Measurements from ENCODE around the gene NDUFS4.
A peak's percentile ranks its signal among the peaks of the same experiment; 100 is the strongest.
"Not testable (repeated sequence)": the region's sequence is repeated elsewhere in the genome, so short reads cannot be mapped to it uniquely, and the experiment has no call there.

NDUFS4 gene

GRCh38 chr5:53560506-53561191 is at the start of gene NDUFS4:
NDUFS4 (plus strand) TSS chr5:53560639; CDS start chr5:53560663, 24 bp downstream.
- peak within 1 kb of the TSS; percentile 92 to 94 for H3K4me3 ChIP-seq (ENCODE audit: low read depth in 1 of 2, low read length in 2 of 2)
- H3K9ac ChIP-seq (ENCODE audit: low read depth in 1 of 2, low read length in 2 of 2), result peak within 1 kb of the TSS; percentile 85 to 94
- H3K4me1 ChIP-seq (ENCODE audit: control insufficient read depth in 1 of 2, insufficient read depth in 2 of 2, low read length in 2 of 2), result peaks cover 0 to 20% of the 10 kb centered on the region in 2 donors
- H3K36me3 ChIP-seq (ENCODE audit: control insufficient read depth in 1 of 2, insufficient read depth in 2 of 2, low read length in 2 of 2), result no peaks in the 10 kb centered on the region
- peak within 1 kb of the TSS; percentile 78 for H3K27ac ChIP-seq (ENCODE audit: low read depth, low read length)
- peaks cover 0 to 2% of the 10 kb centered on the region in 2 donors for H3K27me3 ChIP-seq (ENCODE audit: control insufficient read depth in 1 of 2, insufficient read depth in 2 of 2, low read length in 2 of 2)
- H3K9me3 ChIP-seq (ENCODE audit: control insufficient read depth in 1 of 2, low read length in 2 of 2), result peaks cover 4 to 5% of the 10 kb centered on the region in 2 donors

GRCh38 chr5:53512539-53512938 is 47.9 kb upstream of the NDUFS4 start:
- H3K9ac ChIP-seq (ENCODE audit: low read depth in 1 of 2, low read length in 2 of 2), result no peak overlapping the region
- no peaks in the 10 kb centered on the region for H3K4me1 ChIP-seq (ENCODE audit: control insufficient read depth in 1 of 2, insufficient read depth in 2 of 2, low read length in 2 of 2)
- H3K9me3 ChIP-seq (ENCODE audit: control insufficient read depth in 1 of 2, low read length in 2 of 2), result peaks cover 3 to 5% of the 10 kb centered on the region in 2 donors
- no peak overlapping the region for H3K4me3 ChIP-seq (ENCODE audit: low read depth in 1 of 2, low read length in 2 of 2)
- H3K36me3 ChIP-seq (ENCODE audit: control insufficient read depth in 1 of 2, insufficient read depth in 2 of 2, low read length in 2 of 2), result no peaks in the 10 kb centered on the region
- H3K27me3 ChIP-seq (ENCODE audit: control insufficient read depth in 1 of 2, insufficient read depth in 2 of 2, low read length in 2 of 2), result no peaks in the 10 kb centered on the region
- H3K27ac ChIP-seq (ENCODE audit: low read depth, low read length), result no peak overlapping the region

DNA sequence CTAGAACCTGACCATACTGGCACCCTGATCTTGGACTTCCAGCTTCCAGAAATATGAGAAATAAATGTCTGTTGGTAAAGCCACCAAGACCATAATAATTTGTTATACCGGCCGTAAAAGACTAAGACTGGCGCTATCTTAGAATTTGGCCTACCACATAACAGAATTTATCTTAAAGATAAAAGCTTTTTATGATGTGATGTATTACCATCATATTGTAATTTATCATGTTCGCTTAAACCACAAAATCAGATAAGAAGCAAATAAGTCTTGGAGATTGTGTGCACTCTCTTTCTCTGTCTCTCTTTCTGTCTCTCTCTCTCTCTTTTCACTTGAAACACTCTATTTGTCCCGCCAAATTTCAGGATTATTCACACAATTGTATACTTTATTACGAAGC is 44.5 kb upstream of the NDUFS4 start:
- no peaks in the 10 kb centered on the region for H3K9me3 ChIP-seq (ENCODE audit: control insufficient read depth in 1 of 2, low read length in 2 of 2)
- H3K4me1 ChIP-seq (ENCODE audit: control insufficient read depth in 1 of 2, insufficient read depth in 2 of 2, low read length in 2 of 2), result no peaks in the 10 kb centered on the region
- H3K27me3 ChIP-seq (ENCODE audit: control insufficient read depth in 1 of 2, insufficient read depth in 2 of 2, low read length in 2 of 2), result peaks cover 0 to 7% of the 10 kb centered on the region in 2 donors
- no peaks in the 10 kb centered on the region for H3K36me3 ChIP-seq (ENCODE audit: control insufficient read depth in 1 of 2, insufficient read depth in 2 of 2, low read length in 2 of 2)
- no peak overlapping the region for H3K27ac ChIP-seq (ENCODE audit: low read depth, low read length)
- H3K9ac ChIP-seq (ENCODE audit: low read depth in 1 of 2, low read length in 2 of 2), result no peak overlapping the region
- H3K4me3 ChIP-seq (ENCODE audit: low read depth in 1 of 2, low read length in 2 of 2), result no peak overlapping the region

DNA sequence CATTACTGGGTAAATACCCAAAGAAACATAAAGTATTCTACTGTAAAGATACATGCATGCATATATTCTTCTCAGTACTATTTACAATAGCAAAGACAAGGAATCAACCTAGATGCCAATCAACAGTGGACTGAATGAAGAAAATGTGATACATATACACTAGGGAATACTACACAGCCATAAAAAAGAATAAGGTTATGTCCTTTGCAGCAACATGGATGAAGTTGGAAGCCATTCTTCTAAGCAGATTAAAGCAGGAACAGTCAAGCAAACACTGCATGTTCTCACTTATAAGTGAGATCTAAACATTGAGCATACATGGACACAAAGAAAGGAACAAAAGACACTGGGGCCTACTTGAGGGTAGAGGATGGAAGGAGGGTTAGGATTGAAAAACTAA is 39.6 kb upstream of the NDUFS4 start:
- Histone ChIP-seq H3K27ac (ENCODE audit: low read depth, low read length) (no peak overlapping the region), H3K4me1 (ENCODE audit: control insufficient read depth in 1 of 2, insufficient read depth in 2 of 2, low read length in 2 of 2) (no peaks in the 10 kb centered on the region), H3K27me3 (ENCODE audit: control insufficient read depth in 1 of 2, insufficient read depth in 2 of 2, low read length in 2 of 2) (peaks cover 0 to 7% of the 10 kb centered on the region in 2 donors), H3K9me3 (ENCODE audit: control insufficient read depth in 1 of 2, low read length in 2 of 2) (no peaks in the 10 kb centered on the region), H3K4me3 (ENCODE audit: low read depth in 1 of 2, low read length in 2 of 2) (no peak overlapping the region), H3K36me3 (ENCODE audit: control insufficient read depth in 1 of 2, insufficient read depth in 2 of 2, low read length in 2 of 2) (no peaks in the 10 kb centered on the region), H3K9ac (ENCODE audit: low read depth in 1 of 2, low read length in 2 of 2) (no peak overlapping the region)

DNA sequence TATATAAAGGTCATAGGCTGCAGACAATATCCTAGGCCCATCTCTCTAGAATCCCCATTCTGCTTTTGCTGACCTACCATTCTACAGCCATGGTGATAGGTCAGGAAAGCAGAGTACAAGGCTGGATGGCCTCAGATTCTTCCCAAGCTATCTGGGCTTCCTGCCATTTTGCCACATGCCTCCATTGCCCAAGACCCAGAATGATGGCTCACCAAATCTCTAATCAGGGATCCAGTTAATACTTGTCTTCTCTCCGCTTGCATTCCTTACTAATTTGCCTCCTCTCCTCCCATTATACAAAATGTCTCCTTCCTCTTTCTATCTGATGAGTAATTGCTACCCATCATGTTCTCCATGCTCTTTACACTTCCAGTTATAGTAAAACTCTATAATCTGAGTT is 22.7 kb upstream of the NDUFS4 start:
- Histone ChIP-seq H3K4me1 (ENCODE audit: control insufficient read depth in 1 of 2, insufficient read depth in 2 of 2, low read length in 2 of 2) (no peaks in the 10 kb centered on the region), H3K9ac (ENCODE audit: low read depth in 1 of 2, low read length in 2 of 2) (no peak overlapping the region), H3K9me3 (ENCODE audit: control insufficient read depth in 1 of 2, low read length in 2 of 2) (peaks cover 0 to 4% of the 10 kb centered on the region in 2 donors), H3K36me3 (ENCODE audit: control insufficient read depth in 1 of 2, insufficient read depth in 2 of 2, low read length in 2 of 2) (no peaks in the 10 kb centered on the region), H3K4me3 (ENCODE audit: low read depth in 1 of 2, low read length in 2 of 2) (no peak overlapping the region), H3K27ac (ENCODE audit: low read depth, low read length) (no peak overlapping the region), H3K27me3 (ENCODE audit: control insufficient read depth in 1 of 2, insufficient read depth in 2 of 2, low read length in 2 of 2) (no peaks in the 10 kb centered on the region)

DNA sequence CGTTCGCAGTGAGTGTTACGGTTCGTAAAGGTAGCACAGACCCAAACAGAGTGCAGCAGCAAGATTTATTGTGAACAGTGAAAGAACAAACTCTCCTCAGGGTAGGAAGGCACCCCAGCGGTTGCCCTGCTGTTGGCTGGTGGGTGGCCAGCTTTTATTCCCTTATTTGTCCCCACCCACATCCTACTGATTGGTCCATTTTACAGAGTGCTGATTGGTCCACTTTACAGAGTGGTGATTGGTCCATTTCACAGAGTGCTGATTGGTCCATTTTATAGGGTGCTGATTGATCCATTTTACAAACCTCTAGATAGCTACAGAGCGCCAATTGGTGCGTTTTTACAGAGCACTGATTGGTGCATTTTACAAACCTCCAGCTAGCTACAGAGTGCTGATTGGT is 19.7 kb upstream of the NDUFS4 start:
- not testable (repeated sequence) for H3K4me3 ChIP-seq (ENCODE audit: low read depth in 1 of 2, low read length in 2 of 2); H3K27ac ChIP-seq (ENCODE audit: low read depth, low read length); H3K27me3 ChIP-seq (ENCODE audit: control insufficient read depth in 1 of 2, insufficient read depth in 2 of 2, low read length in 2 of 2); H3K4me1 ChIP-seq (ENCODE audit: control insufficient read depth in 1 of 2, insufficient read depth in 2 of 2, low read length in 2 of 2); H3K36me3 ChIP-seq (ENCODE audit: control insufficient read depth in 1 of 2, insufficient read depth in 2 of 2, low read length in 2 of 2); H3K9me3 ChIP-seq (ENCODE audit: control insufficient read depth in 1 of 2, low read length in 2 of 2); H3K9ac ChIP-seq (ENCODE audit: low read depth in 1 of 2, low read length in 2 of 2)

DNA sequence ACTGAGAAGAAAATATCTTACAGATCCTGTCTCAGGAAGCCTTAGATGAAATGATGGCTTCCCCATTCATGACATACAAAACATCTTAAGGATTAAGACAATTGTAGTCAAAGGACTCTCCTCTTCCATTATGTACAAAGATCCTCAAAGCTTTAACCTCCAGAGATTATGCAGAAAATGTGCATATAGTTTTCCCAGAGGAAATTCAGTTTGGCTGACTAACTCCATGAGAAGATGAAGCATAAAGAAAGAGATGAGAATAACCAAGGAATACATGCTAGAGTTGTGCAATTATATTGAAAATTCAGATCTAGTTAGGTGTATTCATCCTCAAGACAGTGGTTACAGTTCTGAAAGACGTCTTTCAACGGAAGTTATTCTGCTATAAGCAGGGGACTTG is 18.6 kb upstream of the NDUFS4 start:
- no peak overlapping the region for H3K4me3 ChIP-seq (ENCODE audit: low read depth in 1 of 2, low read length in 2 of 2)
- no peak overlapping the region for H3K27ac ChIP-seq (ENCODE audit: low read depth, low read length)
- no peaks in the 10 kb centered on the region for H3K36me3 ChIP-seq (ENCODE audit: control insufficient read depth in 1 of 2, insufficient read depth in 2 of 2, low read length in 2 of 2)
- no peak overlapping the region for H3K9ac ChIP-seq (ENCODE audit: low read depth in 1 of 2, low read length in 2 of 2)
- H3K27me3 ChIP-seq (ENCODE audit: control insufficient read depth in 1 of 2, insufficient read depth in 2 of 2, low read length in 2 of 2), result no peaks in the 10 kb centered on the region
- peaks cover 0 to 3% of the 10 kb centered on the region in 2 donors for H3K4me1 ChIP-seq (ENCODE audit: control insufficient read depth in 1 of 2, insufficient read depth in 2 of 2, low read length in 2 of 2)
- H3K9me3 ChIP-seq (ENCODE audit: control insufficient read depth in 1 of 2, low read length in 2 of 2), result peaks cover 0 to 4% of the 10 kb centered on the region in 2 donors

DNA sequence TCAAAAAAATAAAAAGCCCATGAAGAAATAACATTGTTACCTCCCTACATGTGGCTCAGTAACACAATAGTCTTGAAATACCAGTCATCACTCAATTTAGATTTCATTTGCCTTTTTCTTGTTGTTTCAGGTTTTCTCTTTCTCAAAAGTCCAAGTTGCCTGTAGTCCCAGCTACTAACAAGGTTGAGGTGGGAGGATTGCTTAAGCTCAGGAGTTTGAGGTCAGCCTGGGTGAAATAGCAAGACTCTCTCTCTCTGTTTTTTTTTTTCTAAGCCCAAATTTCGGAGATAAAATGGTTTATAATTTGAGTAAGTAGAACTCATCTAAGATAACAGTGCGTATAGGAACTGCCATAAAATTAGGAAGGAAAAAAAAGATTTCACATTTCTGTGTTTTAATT is 17.5 kb upstream of the NDUFS4 start:
- H3K4me3 ChIP-seq (ENCODE audit: low read depth in 1 of 2, low read length in 2 of 2), result no peak overlapping the region
- H3K27ac ChIP-seq (ENCODE audit: low read depth, low read length), result no peak overlapping the region
- H3K36me3 ChIP-seq (ENCODE audit: control insufficient read depth in 1 of 2, insufficient read depth in 2 of 2, low read length in 2 of 2), result no peaks in the 10 kb centered on the region
- peaks cover 0 to 4% of the 10 kb centered on the region in 2 donors for H3K9me3 ChIP-seq (ENCODE audit: control insufficient read depth in 1 of 2, low read length in 2 of 2)
- H3K9ac ChIP-seq (ENCODE audit: low read depth in 1 of 2, low read length in 2 of 2), result no peak overlapping the region
- H3K27me3 ChIP-seq (ENCODE audit: control insufficient read depth in 1 of 2, insufficient read depth in 2 of 2, low read length in 2 of 2), result no peaks in the 10 kb centered on the region
- H3K4me1 ChIP-seq (ENCODE audit: control insufficient read depth in 1 of 2, insufficient read depth in 2 of 2, low read length in 2 of 2), result peaks cover 0 to 4% of the 10 kb centered on the region in 2 donors

- H3K4me1 ChIP-seq (ENCODE audit: control insufficient read depth in 1 of 2, insufficient read depth in 2 of 2, low read length in 2 of 2), result peaks cover 0 to 4% of the 10 kb centered on the region in 2 donors
- no peaks in the 10 kb centered on the region for H3K36me3 ChIP-seq (ENCODE audit: control insufficient read depth in 1 of 2, insufficient read depth in 2 of 2, low read length in 2 of 2)
- H3K4me3 ChIP-seq (ENCODE audit: low read depth in 1 of 2, low read length in 2 of 2), result no peak overlapping the region
- no peak overlapping the region for H3K27ac ChIP-seq (ENCODE audit: low read depth, low read length)
- H3K9me3 ChIP-seq (ENCODE audit: control insufficient read depth in 1 of 2, low read length in 2 of 2), result peaks cover 0 to 4% of the 10 kb centered on the region in 2 donors
- no peak overlapping the region for H3K9ac ChIP-seq (ENCODE audit: low read depth in 1 of 2, low read length in 2 of 2)
- no peaks in the 10 kb centered on the region for H3K27me3 ChIP-seq (ENCODE audit: control insufficient read depth in 1 of 2, insufficient read depth in 2 of 2, low read length in 2 of 2)
These were observed 17.0 kb upstream of the NDUFS4 start for GRCh38 chr5:53543401-53543800.

DNA sequence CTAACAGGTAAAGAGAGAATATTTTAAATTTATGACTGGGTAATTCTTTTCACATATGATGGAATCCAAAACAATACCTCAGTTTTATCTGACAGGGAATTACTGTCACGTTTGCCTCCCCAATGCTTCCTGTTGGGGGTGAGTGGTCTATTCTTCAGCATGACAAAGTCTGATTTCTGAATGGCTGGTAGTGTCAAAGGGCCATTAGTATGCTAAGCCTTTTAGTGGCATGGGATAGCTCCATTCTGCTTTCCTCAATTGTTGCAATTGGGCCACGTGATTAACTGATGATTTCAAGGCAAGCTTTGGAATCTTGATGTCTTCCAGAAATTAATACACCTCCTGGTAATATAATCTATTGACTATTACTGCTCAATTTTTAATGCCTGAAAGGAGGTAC is 14.7 kb upstream of the NDUFS4 start:
- Histone ChIP-seq H3K4me3 (ENCODE audit: low read depth in 1 of 2, low read length in 2 of 2) (no peak overlapping the region), H3K27ac (ENCODE audit: low read depth, low read length) (no peak overlapping the region), H3K36me3 (ENCODE audit: control insufficient read depth in 1 of 2, insufficient read depth in 2 of 2, low read length in 2 of 2) (no peaks in the 10 kb centered on the region), H3K4me1 (ENCODE audit: control insufficient read depth in 1 of 2, insufficient read depth in 2 of 2, low read length in 2 of 2) (peaks cover 0 to 7% of the 10 kb centered on the region in 2 donors), H3K27me3 (ENCODE audit: control insufficient read depth in 1 of 2, insufficient read depth in 2 of 2, low read length in 2 of 2) (no peaks in the 10 kb centered on the region), H3K9ac (ENCODE audit: low read depth in 1 of 2, low read length in 2 of 2) (no peak overlapping the region), H3K9me3 (ENCODE audit: control insufficient read depth in 1 of 2, low read length in 2 of 2) (peaks cover 0 to 1% of the 10 kb centered on the region in 2 donors)

Data from duodenal mucosa (tissue), 2 donors.